Breast epithelium (tissue), 4 donors: ENCODE results near the gene CFAP251. TPM values are rescaled to one million over a fixed set of nuclear protein-coding genes. Genes with fewer than 3 reads are reported as not detected.
A peak's percentile ranks its signal among the peaks of the same experiment; 100 is the strongest.

ENCODE experiments used
- DNase-seq, 2 donors: peaks; one replicate each; pipeline ENCODE4 v3.0.0-alpha.2; 2019; ENCODE audit warnings: low spot score in 2 of 2
- H3K27ac ChIP-seq, 2 donors: fragments of 200-600 bp; sonication (generic) in 1 of 2; one replicate each; pipeline ENCODE4 v1.5.1; 2016 to 2019; ENCODE audit warnings: mild to moderate bottlenecking in 1 of 2
- H3K27me3 ChIP-seq, 2 donors: fragments of 200-600 bp; sonication (generic) in 1 of 2; one replicate each; pipeline versions ENCODE4 v1.5.1 to v1.6.0; 2017 to 2019; ENCODE audit warnings: control low read depth in 1 of 2, mild to moderate bottlenecking in 1 of 2
- H3K36me3 ChIP-seq: fragments of 200-600 bp; one replicate; pipeline ENCODE4 v1.5.1; 2019
- H3K4me1 ChIP-seq, 2 donors: fragments of 200-600 bp; sonication (generic); one replicate each; pipeline ENCODE4 v1.5.1; 2016 to 2019; ENCODE audit warnings: control low read depth in 1 of 2
- H3K4me3 ChIP-seq, 3 donors: fragments of 200-600 bp; sonication (generic); 1 replicate in 2 of 3; 2 replicates in 1 of 3; pipeline ENCODE4 v1.5.1; 2016 to 2019; ENCODE audit warnings: mild to moderate bottlenecking in 3 of 3, moderate library complexity in 2 of 3
- H3K9me3 ChIP-seq, 2 donors: fragments of 200-600 bp; sonication (generic) in 1 of 2; one replicate each; pipeline ENCODE4 v1.5.1; 2016 to 2019; ENCODE audit warnings: control low read depth in 1 of 2
- POLR2A ChIP-seq: fragments of 450-650 bp; IDR thresholded peaks from one replicate; pipeline ENCODE4 v1.6.1; 2016; ENCODE audit warnings: antibody characterized with exemption, mild to moderate bottlenecking, moderate library complexity
- POLR2AphosphoS5 ChIP-seq, 3 donors: sonication (generic); formaldehyde crosslinking; IDR thresholded peaks; one replicate each; pipeline ENCODE4 v1.6.1; 2017; ENCODE audit warnings: antibody characterized with exemption in 3 of 3
- intact Hi-C: fragments of 100-400 bp; cut with DNase I; formaldehyde crosslinking; loops from one replicate; pipeline ENCODE4 v1.15.1; 2023; ENCODE audit warnings: low total_unique reads
- total RNA-seq, 3 donors: library from RNA; depleted of rRNA; stranded (reverse); fragments of >200 nt; gene quantifications; one replicate each; pipeline ENCODE4 v1.1.0, GENCODE V29; 2016
- TF ChIP-seq, protein P1 (sequence below), 3 donors: fragments of 450-650 bp; IDR thresholded peaks; one replicate each; pipeline ENCODE4 v1.5.1; 2016 to 2017; ENCODE audit warnings: antibody characterized with exemption in 3 of 3, mild to moderate bottlenecking in 3 of 3, moderate library complexity in 3 of 3

The CFAP251 gene
- total RNA-seq, 3 donors from 2014 or later, result 4.8 to 8.2 (median 6.7) TPM

DNA sequence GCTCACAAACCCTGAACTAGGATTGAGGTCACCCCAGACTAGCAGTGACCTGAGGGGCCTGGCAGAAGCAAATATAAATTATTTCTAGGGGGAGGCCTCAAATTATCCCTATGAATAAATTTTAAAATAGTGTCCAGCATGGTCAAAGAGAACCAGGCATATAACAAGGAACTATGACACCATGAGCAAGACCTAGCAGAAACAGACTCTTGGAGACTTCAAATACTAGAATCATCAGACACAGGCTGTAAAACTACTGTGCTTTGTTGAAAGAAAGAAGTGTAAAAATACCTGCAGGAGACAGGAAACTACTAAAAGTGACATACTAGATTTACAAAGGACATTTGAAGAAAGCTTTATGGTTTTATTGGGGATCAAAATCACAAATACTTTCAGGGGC is 100.1 kb downstream of the CFAP251 start:
- Histone ChIP-seq H3K4me1 (no peaks in the 10 kb centered on the region), H3K9me3 (no peaks in the 10 kb centered on the region), H3K36me3 (no peaks in the 10 kb centered on the region), H3K27ac (no peak overlapping the region), H3K4me3 (no peak overlapping the region), H3K27me3 (no peaks in the 10 kb centered on the region)
- intact Hi-C loops, result no loop called here
- TF ChIP-seq POLR2A (no peak), POLR2AphosphoS5 (IDR thresholded peaks at IDR 0.05) (no peak)
- TF ChIP-seq, protein P1, sequence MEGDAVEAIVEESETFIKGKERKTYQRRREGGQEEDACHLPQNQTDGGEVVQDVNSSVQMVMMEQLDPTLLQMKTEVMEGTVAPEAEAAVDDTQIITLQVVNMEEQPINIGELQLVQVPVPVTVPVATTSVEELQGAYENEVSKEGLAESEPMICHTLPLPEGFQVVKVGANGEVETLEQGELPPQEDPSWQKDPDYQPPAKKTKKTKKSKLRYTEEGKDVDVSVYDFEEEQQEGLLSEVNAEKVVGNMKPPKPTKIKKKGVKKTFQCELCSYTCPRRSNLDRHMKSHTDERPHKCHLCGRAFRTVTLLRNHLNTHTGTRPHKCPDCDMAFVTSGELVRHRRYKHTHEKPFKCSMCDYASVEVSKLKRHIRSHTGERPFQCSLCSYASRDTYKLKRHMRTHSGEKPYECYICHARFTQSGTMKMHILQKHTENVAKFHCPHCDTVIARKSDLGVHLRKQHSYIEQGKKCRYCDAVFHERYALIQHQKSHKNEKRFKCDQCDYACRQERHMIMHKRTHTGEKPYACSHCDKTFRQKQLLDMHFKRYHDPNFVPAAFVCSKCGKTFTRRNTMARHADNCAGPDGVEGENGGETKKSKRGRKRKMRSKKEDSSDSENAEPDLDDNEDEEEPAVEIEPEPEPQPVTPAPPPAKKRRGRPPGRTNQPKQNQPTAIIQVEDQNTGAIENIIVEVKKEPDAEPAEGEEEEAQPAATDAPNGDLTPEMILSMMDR (IDR thresholded peaks at IDR 0.05), result no peak
- DNase-seq, result no peak

DNA sequence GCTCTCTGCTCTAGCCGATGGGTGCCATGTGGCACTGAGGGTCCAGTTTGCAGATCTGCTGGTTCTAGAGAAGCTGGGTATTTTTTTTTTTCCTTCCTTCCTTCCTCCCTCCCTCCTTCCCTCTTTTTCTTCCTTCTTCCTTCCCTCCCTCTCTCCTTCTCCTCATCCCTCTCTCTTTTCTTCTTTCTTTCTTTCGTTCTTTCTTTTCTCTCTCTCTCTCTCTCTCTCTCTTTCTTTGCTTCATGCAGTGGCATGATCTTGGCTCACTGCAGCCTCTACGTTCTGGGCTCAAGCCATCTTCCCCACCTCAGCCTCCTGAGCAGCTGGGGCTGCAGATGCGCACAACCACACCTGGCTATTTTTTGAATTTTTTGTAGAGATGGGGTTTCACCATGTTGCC is 100.5 kb downstream of the CFAP251 start:
- no peaks in the 10 kb centered on the region for H3K9me3 ChIP-seq
- H3K4me3 ChIP-seq, result no peak overlapping the region
- intact Hi-C loops, result no loop called here
- H3K27me3 ChIP-seq, result no peaks in the 10 kb centered on the region
- no peak for DNase-seq
- TF ChIP-seq POLR2AphosphoS5 (IDR thresholded peaks at IDR 0.05) (no peak), POLR2A (no peak)
- TF ChIP-seq, protein P1 (IDR thresholded peaks at IDR 0.05), result no peak
- H3K27ac ChIP-seq, result no peak overlapping the region
- no peaks in the 10 kb centered on the region for H3K36me3 ChIP-seq
- H3K4me1 ChIP-seq, result no peaks in the 10 kb centered on the region

- no peaks in the 10 kb centered on the region for H3K9me3 ChIP-seq
- no peaks in the 10 kb centered on the region for H3K36me3 ChIP-seq
- no peaks in the 10 kb centered on the region for H3K4me1 ChIP-seq
- H3K27me3 ChIP-seq, result no peaks in the 10 kb centered on the region
- no peak for TF ChIP-seq POLR2AphosphoS5 (IDR thresholded peaks at IDR 0.05)
- TF ChIP-seq, protein P1 (IDR thresholded peaks at IDR 0.05), result no peak
- no peak for TF ChIP-seq POLR2A
- DNase-seq, result no peak
- H3K27ac ChIP-seq, result no peak overlapping the region
- intact Hi-C loops, result loop anchor here (5.0 kb wide), 1 partner anchor 223 kb away; no protein-coding TSS in a partner anchor
- peak overlapping the region; percentile 65 to 97 (median 77) for H3K4me3 ChIP-seq
Measured at GRCh38 chr12:122020795-122021192, 102.4 kb downstream of the CFAP251 start.

GRCh38 chr12:122021193-122021821 is 102.9 kb downstream of the CFAP251 start:
- TF ChIP-seq POLR2A (no peak), POLR2AphosphoS5 (IDR thresholded peaks at IDR 0.05) (no peak)
- TF ChIP-seq, protein P1 (IDR thresholded peaks at IDR 0.05), result no peak
- H3K4me3 ChIP-seq, result peak overlapping the region; percentile 65 to 97 (median 77)
- peak overlapping the region; percentile 17 to 88 for H3K27ac ChIP-seq
- no peaks in the 10 kb centered on the region for H3K9me3 ChIP-seq
- no peaks in the 10 kb centered on the region for H3K27me3 ChIP-seq
- DNase-seq, result no peak
- no peaks in the 10 kb centered on the region for H3K4me1 ChIP-seq
- intact Hi-C loops, result loop anchor here (5.0 kb wide), 1 partner anchor 224 kb away; no protein-coding TSS in a partner anchor
- no peaks in the 10 kb centered on the region for H3K36me3 ChIP-seq

- Histone ChIP-seq H3K36me3 (no peaks in the 10 kb centered on the region), H3K9me3 (no peaks in the 10 kb centered on the region), H3K4me1 (no peaks in the 10 kb centered on the region), H3K4me3 (peak within 1 kb of the TSS; percentile 65 to 97 (median 77)), H3K27me3 (no peaks in the 10 kb centered on the region), H3K27ac (peak within 1 kb of the TSS; percentile 84 to 88)
- intact Hi-C loops, result loop anchor here (5.0 kb wide), 1 partner anchor 225 kb away; no protein-coding TSS in a partner anchor
- DNase-seq, result peak; percentile 58 to 67
- TF ChIP-seq POLR2A (no peak), POLR2AphosphoS5 (IDR thresholded peaks at IDR 0.05) (peak in 1 of 3 donors; percentile 20)
- TF ChIP-seq, protein P1 (IDR thresholded peaks at IDR 0.05), result no peak
Measured at GRCh38 chr12:122021822-122022392, 103.5 kb downstream of the CFAP251 start, which contains the start of gene BCL7A. BCL7A (plus strand) TSS chr12:122021884; CDS start chr12:122022092, 208 bp downstream.
